Left hindlimb (tissue), 1 donor: Measurements from ENCODE around the gene RIC3.

ENCODE experiments used
- DNase-seq: peaks from one replicate; pipeline ENCODE4 v3.0.0-alpha.2; 2018

RIC3 gene

GRCh38 chr11:8168485-8169257 is at the start of gene RIC3:
Gene RIC3, minus strand, starts transcription at chr11:8169025. Its CDS starts 36 bp downstream, at chr11:8168989.
- no peak for DNase-seq

- DNase-seq = no peak
Observed at GRCh38 chr11:8218409-8218808, 49.6 kb upstream of the RIC3 start.

- no peak for DNase-seq
Observed at GRCh38 chr11:8217926-8218325, 49.1 kb upstream of the RIC3 start.

- no peak for DNase-seq
Observed at GRCh38 chr11:8217136-8217535, 48.3 kb upstream of the RIC3 start.

GRCh38 chr11:8213376-8213775 is 44.6 kb upstream of the RIC3 start:
- DNase-seq = no peak

- DNase-seq = no peak
Observed at GRCh38 chr11:8209208-8209807, 40.5 kb upstream of the RIC3 start.

GRCh38 chr11:8207080-8208000 is 38.5 kb upstream of the RIC3 start:
- DNase-seq = no peak

GRCh38 chr11:8206251-8207079 is 37.6 kb upstream of the RIC3 start:
- DNase-seq = peak; percentile 74

- no peak for DNase-seq
Observed at GRCh38 chr11:8205566-8205965, 36.7 kb upstream of the RIC3 start.

- no peak for DNase-seq
Observed at GRCh38 chr11:8204596-8204995, 35.8 kb upstream of the RIC3 start.

GRCh38 chr11:8204025-8204424 is 35.2 kb upstream of the RIC3 start:
- DNase-seq = no peak

GRCh38 chr11:8203414-8203715 is 34.5 kb upstream of the RIC3 start:
- DNase-seq = no peak

- DNase-seq = no peak
Observed at GRCh38 chr11:8202516-8203413, 33.9 kb upstream of the RIC3 start.

GRCh38 chr11:8201644-8202365 is 33.0 kb upstream of the RIC3 start:
- DNase-seq = no peak

- DNase-seq = no peak
Observed at GRCh38 chr11:8199676-8200075, 30.9 kb upstream of the RIC3 start.

GRCh38 chr11:8196749-8197148 is 27.9 kb upstream of the RIC3 start:
- no peak for DNase-seq

GRCh38 chr11:8194956-8195355 is 26.1 kb upstream of the RIC3 start:
- no peak for DNase-seq

GRCh38 chr11:8192896-8193209 is 24.0 kb upstream of the RIC3 start:
- no peak for DNase-seq

GRCh38 chr11:8192016-8192895 is 23.4 kb upstream of the RIC3 start:
- peak; percentile 68 for DNase-seq

GRCh38 chr11:8190431-8190830 is 21.6 kb upstream of the RIC3 start:
- DNase-seq = no peak
